K562 (cell line): ENCODE results near the gene DOK3. TPM values are rescaled to one million over a fixed set of nuclear protein-coding genes. Genes with fewer than 3 reads are reported as not detected.
A peak's percentile ranks its signal among the peaks of the same experiment; 100 is the strongest.

Experiments
- BHLHE40 ChIP-seq: IDR thresholded peaks from 2 replicates; pipeline ENCODE4 v1.6.1; 2011; ENCODE audit warnings: low read length, improper control_type of control experiment
- GABPB1 ChIP-seq: sonication (generic); formaldehyde crosslinking; IDR thresholded peaks from 2 replicates; pipeline ENCODE4 v1.8.0; 2022; ENCODE audit warnings: mild to moderate bottlenecking, missing genetic modification reagents
- ILF3 ChIP-seq: fragments of 450-650 bp; IDR thresholded peaks from 2 replicates; pipeline ENCODE4 v1.6.1; 2018; ENCODE audit warnings: antibody characterized with exemption, mild to moderate bottlenecking, moderate library complexity, borderline replicate concordance
- KDM1A ChIP-seq, 2 experiments: fragments of 450-650 bp; IDR thresholded peaks; 2 replicates each; pipeline ENCODE4 v1.6.1; 2016; ENCODE audit warnings: mild to moderate bottlenecking in 2 of 2
- LARP7 ChIP-seq: fragments of 450-650 bp; IDR thresholded peaks from 2 replicates; pipeline ENCODE4 v1.6.1; 2016
- PTBP1 ChIP-seq: fragments of 200-400 bp; formaldehyde crosslinking; IDR thresholded peaks from 2 replicates; pipeline ENCODE4 v1.6.1; 2017; ENCODE audit warnings: low read depth, low read length
- ZNF707 ChIP-seq: fragments of 250-450 bp; sonication (Bioruptor Pico); conservative IDR thresholded peaks from 2 replicates; pipeline ENCODE4 v1.8.0; 2022; ENCODE audit warnings: inconsistent platforms, mild to moderate bottlenecking, moderate library complexity
- polyA plus RNA-seq, 8 experiments: library from polyadenylated mRNA; depleted of rRNA in 4 of 8; stranded (reverse) in 5 of 8; unstranded in 3 of 8; fragments of >200 nt; fragmentation: Nextera tagmentation in 2 of 8; fragmentation: Illumina TruSeq in 1 of 8; extraction: Ambion mirVana in 2 of 8; extraction: Trizol in 1 of 8; gene quantifications; 2 replicates each; pipeline versions ENCODE4 v1.2.1 to v1.2.3, GENCODE V29; 2011 to 2014; ENCODE audit warnings: inconsistent platforms in 1 of 8, missing spikeins in 1 of 8
- total RNA-seq, 7 experiments: library from RNA; depleted of rRNA in 6 of 7; stranded (reverse); fragments of >200 nt in 6 of 7; fragmentation: Illumina TruSeq in 2 of 7; extraction: Trizol in 2 of 7; gene quantifications; 2 replicates each; pipeline versions ENCODE4 v1.2.1 to v1.2.3, GENCODE V29; 2011 to 2021; ENCODE audit warnings: low replicate concordance in 1 of 7
- TF ChIP-seq, protein P1 (sequence below): sonication (generic); formaldehyde crosslinking; IDR thresholded peaks from 2 replicates; pipeline ENCODE4 v1.8.0; 2023; ENCODE audit warnings: missing genetic modification reagents, mild to moderate bottlenecking, borderline replicate concordance

The DOK3 gene
- total and polyA plus RNA-seq, 9 of the 15 experiments (the other 6 are each of a cell fraction or from before 2014, with no cell fraction given) = 1.3 to 23.0 (median 8.0) TPM

DNA sequence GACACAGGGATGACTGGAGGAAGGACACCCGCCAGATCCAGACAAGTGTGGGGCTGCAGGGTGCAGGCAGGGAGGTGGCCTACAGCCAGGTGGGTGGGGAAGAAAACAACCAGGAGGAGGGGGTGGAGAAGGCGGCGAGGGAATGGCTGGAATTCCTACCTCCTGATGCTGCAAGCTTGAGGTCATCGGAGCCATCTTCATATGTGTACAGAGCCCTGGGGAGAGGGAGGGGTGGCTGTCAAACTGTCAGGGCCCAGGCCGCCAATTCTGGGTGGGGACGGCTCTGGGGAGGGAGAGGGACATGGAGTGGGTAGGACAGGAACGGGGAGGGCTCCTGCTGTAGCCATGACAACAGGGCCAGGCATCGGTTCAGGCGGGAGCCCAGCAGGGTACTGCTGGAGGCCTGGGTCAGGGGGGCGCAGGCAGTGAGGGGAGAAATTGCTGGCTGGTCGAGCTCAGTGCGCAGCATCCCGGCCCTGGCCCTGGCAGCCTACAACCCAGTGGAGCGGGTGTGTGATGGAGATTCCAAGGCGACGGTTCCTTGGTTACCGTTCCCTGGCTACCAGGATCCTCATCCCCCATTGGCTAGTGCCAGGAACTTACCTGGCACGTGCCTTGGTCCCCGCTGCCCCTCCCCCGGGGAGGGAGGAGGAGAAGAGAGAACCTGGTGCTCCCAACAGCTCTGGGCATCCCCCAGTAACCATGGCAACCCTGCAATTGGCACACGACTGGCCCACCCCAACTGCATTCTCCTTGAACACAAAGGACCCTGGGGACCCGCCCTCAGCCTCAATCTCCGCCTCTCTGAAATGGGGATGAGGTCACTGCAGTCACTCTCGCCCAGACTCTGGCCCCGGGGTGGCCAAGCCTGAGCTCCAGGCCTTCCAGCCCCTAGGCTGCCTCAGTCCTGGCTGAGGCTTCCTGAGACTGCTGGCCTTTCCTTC lies 40.7 kb downstream of the DOK3 start (continued):
- no peak for TF ChIP-seq ZNF707
- TF ChIP-seq, protein P1, sequence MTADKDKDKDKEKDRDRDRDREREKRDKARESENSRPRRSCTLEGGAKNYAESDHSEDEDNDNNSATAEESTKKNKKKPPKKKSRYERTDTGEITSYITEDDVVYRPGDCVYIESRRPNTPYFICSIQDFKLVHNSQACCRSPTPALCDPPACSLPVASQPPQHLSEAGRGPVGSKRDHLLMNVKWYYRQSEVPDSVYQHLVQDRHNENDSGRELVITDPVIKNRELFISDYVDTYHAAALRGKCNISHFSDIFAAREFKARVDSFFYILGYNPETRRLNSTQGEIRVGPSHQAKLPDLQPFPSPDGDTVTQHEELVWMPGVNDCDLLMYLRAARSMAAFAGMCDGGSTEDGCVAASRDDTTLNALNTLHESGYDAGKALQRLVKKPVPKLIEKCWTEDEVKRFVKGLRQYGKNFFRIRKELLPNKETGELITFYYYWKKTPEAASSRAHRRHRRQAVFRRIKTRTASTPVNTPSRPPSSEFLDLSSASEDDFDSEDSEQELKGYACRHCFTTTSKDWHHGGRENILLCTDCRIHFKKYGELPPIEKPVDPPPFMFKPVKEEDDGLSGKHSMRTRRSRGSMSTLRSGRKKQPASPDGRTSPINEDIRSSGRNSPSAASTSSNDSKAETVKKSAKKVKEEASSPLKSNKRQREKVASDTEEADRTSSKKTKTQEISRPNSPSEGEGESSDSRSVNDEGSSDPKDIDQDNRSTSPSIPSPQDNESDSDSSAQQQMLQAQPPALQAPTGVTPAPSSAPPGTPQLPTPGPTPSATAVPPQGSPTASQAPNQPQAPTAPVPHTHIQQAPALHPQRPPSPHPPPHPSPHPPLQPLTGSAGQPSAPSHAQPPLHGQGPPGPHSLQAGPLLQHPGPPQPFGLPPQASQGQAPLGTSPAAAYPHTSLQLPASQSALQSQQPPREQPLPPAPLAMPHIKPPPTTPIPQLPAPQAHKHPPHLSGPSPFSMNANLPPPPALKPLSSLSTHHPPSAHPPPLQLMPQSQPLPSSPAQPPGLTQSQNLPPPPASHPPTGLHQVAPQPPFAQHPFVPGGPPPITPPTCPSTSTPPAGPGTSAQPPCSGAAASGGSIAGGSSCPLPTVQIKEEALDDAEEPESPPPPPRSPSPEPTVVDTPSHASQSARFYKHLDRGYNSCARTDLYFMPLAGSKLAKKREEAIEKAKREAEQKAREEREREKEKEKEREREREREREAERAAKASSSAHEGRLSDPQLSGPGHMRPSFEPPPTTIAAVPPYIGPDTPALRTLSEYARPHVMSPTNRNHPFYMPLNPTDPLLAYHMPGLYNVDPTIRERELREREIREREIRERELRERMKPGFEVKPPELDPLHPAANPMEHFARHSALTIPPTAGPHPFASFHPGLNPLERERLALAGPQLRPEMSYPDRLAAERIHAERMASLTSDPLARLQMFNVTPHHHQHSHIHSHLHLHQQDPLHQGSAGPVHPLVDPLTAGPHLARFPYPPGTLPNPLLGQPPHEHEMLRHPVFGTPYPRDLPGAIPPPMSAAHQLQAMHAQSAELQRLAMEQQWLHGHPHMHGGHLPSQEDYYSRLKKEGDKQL (CRISPR knock-in tag) = no peak
- TF ChIP-seq BHLHE40 = peak; percentile 30; the same call in 1 of the 2 replicates
- 0 out of 2 replicates have a peak, but pooled peaks have one; percentile 16 for TF ChIP-seq PTBP1
- 0 out of 2 replicates have a peak, but pooled peaks have one; percentile 25 for TF ChIP-seq GABPB1 (CRISPR knock-in tag)
- TF ChIP-seq ILF3 = no peak
- TF ChIP-seq LARP7 = no peak
- peak; percentile 78 to 84 for TF ChIP-seq KDM1A (IDR thresholded peaks at IDR 0.05)
- TF ChIP-seq, all 486 proteins: peak for 11
